HFFc6 (cell line): ENCODE measurements around the gene TOPAZ1. TPM values are rescaled to one million over a fixed set of nuclear protein-coding genes. Genes with fewer than 3 reads are reported as not detected.

ENCODE experiments used
- DNase-seq: peaks from one replicate; pipeline ENCODE4 v3.0.0-alpha.2; 2018
- H3K27ac Mint-ChIP-seq: 2 replicates; pipeline ENCODE4 v1.8.0; 2020; ENCODE audit warnings: mild to moderate bottlenecking, mixed read lengths
- H3K27me3 Mint-ChIP-seq: 2 replicates; pipeline ENCODE4 v1.8.0; 2021; ENCODE audit warnings: mild to moderate bottlenecking, moderate library complexity, mixed read lengths; ENCODE audit not compliant: insufficient read depth
- H3K36me3 Mint-ChIP-seq: 2 replicates; pipeline ENCODE4 v1.8.0; 2021; ENCODE audit warnings: low read depth, mixed read lengths
- H3K4me1 Mint-ChIP-seq: 2 replicates; pipeline ENCODE4 v1.8.0; 2020; ENCODE audit warnings: low read depth, mixed read lengths
- H3K4me3 Mint-ChIP-seq: 2 replicates; pipeline ENCODE4 v1.8.0; 2020; ENCODE audit warnings: mild to moderate bottlenecking, moderate library complexity, mixed read lengths
- H3K9me3 Mint-ChIP-seq: 2 replicates; pipeline ENCODE4 v1.8.0; 2020; ENCODE audit warnings: mild to moderate bottlenecking, mixed read lengths
- total RNA-seq, 6 experiments: library from RNA; stranded (reverse); fragmentation: NEBNext Ultra II Directional; extraction: Animal tissue kit (Norgen Biotek cat#: 25700); gene quantifications; 2 replicates in 1 of 6; 3 replicates in 5 of 6; pipeline ENCODE4 v1.2.3, GENCODE V29; 2021
- TF ChIP-seq, protein P1 (sequence below): fragments of 200-600 bp; sonication (generic); IDR thresholded peaks from 2 replicates; pipeline ENCODE4 v1.5.0; 2021; ENCODE audit warnings: antibody characterized with exemption, mild to moderate bottlenecking

The TOPAZ1 gene
- total RNA-seq, 6 experiments from 2014 or later = not detected

DNA sequence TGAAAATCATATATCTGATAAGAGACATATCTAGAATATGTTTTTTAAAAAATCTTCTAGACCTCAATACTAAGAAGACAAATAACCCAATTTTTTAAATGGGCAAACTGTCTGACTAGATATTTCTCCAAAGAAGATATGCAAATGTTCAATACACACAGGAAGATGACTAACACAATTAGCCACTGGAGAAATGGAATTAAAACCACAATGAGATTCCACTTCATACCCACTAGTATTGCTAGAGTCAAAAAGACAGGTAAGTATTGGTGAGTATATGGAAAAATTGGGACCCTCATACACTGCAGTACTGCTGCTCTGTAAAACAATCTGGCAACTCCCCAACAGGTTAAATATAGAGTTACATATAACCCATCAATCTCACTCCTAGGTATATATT lies 33.1 kb upstream of the TOPAZ1 start:
- H3K4me1 Mint-ChIP-seq = peaks cover 9% of the 10 kb centered on the region; the same call in 1 of the 2 replicates
- H3K9me3 Mint-ChIP-seq = no peaks in the 10 kb centered on the region
- no peak overlapping the region for H3K27ac Mint-ChIP-seq
- H3K27me3 Mint-ChIP-seq = peaks cover 22% of the 10 kb centered on the region
- TF ChIP-seq, protein P1, sequence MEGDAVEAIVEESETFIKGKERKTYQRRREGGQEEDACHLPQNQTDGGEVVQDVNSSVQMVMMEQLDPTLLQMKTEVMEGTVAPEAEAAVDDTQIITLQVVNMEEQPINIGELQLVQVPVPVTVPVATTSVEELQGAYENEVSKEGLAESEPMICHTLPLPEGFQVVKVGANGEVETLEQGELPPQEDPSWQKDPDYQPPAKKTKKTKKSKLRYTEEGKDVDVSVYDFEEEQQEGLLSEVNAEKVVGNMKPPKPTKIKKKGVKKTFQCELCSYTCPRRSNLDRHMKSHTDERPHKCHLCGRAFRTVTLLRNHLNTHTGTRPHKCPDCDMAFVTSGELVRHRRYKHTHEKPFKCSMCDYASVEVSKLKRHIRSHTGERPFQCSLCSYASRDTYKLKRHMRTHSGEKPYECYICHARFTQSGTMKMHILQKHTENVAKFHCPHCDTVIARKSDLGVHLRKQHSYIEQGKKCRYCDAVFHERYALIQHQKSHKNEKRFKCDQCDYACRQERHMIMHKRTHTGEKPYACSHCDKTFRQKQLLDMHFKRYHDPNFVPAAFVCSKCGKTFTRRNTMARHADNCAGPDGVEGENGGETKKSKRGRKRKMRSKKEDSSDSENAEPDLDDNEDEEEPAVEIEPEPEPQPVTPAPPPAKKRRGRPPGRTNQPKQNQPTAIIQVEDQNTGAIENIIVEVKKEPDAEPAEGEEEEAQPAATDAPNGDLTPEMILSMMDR = no peak
- DNase-seq = no peak
- H3K4me3 Mint-ChIP-seq = no peak overlapping the region
- H3K36me3 Mint-ChIP-seq = no peaks in the 10 kb centered on the region

DNA sequence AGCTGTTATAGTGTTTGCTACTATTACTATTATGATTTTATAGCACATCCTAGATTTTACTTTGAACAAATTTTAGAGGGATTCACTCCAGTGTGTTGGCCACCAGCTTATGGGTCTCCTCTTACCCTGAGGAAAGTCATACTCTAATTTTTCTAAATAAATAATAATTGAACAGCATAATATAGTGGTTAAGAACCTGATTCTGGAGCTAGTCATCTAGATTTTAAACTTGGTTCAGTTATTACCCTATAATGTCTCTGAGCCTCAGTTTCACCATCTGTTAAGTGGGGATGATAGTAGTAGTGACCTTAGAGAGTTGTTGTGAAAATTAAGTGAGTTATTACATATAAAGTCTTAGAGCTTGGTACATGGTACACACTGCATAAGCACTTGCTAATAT lies 30.7 kb upstream of the TOPAZ1 start:
- no peak overlapping the region for H3K4me3 Mint-ChIP-seq
- H3K27ac Mint-ChIP-seq = no peak overlapping the region
- TF ChIP-seq, protein P1 = no peak
- H3K4me1 Mint-ChIP-seq = peaks cover 9% of the 10 kb centered on the region; the same call in 1 of the 2 replicates
- peaks cover 13% of the 10 kb centered on the region for H3K9me3 Mint-ChIP-seq
- peaks cover 16% of the 10 kb centered on the region for H3K27me3 Mint-ChIP-seq
- DNase-seq = no peak
- H3K36me3 Mint-ChIP-seq = peaks cover 5% of the 10 kb centered on the region

DNA sequence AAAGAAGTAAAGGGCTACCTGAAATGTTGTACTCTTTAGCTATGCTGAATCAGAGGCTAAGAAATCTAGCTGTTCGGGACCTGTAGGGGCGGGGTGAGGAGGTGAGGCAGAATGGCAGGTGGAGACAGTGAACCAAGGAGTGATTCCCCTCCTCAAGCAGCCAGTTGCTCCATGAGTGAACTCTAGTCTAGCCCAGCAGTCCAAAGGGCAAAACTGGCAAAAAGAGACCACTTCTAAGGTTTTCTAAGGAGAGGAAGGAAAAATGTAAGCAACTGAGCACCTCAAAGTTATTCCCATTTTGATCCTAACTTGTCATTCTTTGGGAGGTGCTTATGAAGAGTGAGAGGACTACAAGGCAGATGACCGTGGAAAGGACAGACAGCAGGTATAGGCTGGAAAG lies 19.3 kb upstream of the TOPAZ1 start:
- Mint-ChIP-seq H3K9me3 (no peaks in the 10 kb centered on the region), H3K36me3 (no peaks in the 10 kb centered on the region)
- DNase-seq = no peak

DNA sequence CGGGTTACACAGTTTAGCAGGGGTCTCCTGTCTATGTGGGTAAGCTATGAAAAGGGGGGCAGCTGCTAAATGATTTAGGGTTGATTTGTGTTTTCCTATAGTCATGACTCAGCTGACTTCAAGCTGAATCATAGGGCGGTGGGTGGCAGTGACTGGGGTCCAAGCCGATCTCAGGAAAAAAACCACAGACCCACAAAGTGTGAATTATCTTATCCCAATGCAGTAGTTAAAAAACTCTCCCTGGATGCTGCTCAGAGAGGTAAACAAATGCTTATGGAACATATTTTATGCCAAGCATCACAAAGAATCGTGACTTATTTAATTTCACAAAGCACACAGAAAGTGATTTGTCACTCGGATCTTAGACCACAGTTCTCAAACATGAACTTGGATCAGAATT lies 18.4 kb upstream of the TOPAZ1 start:
- H3K36me3 Mint-ChIP-seq = no peaks in the 10 kb centered on the region
- TF ChIP-seq, protein P1 = no peak
- H3K27ac Mint-ChIP-seq = no peak overlapping the region
- H3K4me3 Mint-ChIP-seq = no peak overlapping the region
- H3K9me3 Mint-ChIP-seq = no peaks in the 10 kb centered on the region
- peaks cover 8% of the 10 kb centered on the region; the same call in 1 of the 2 replicates for H3K4me1 Mint-ChIP-seq
- H3K27me3 Mint-ChIP-seq = peaks cover 14% of the 10 kb centered on the region
- DNase-seq = no peak

More for the DNA sequence above, 19.3 kb upstream of the TOPAZ1 start:
- Mint-ChIP-seq H3K4me3 (no peak overlapping the region), H3K27ac (no peak overlapping the region), H3K4me1 (peaks cover 8% of the 10 kb centered on the region; the same call in 1 of the 2 replicates), H3K27me3 (peaks cover 14% of the 10 kb centered on the region)
- TF ChIP-seq, protein P1 = no peak

DNA sequence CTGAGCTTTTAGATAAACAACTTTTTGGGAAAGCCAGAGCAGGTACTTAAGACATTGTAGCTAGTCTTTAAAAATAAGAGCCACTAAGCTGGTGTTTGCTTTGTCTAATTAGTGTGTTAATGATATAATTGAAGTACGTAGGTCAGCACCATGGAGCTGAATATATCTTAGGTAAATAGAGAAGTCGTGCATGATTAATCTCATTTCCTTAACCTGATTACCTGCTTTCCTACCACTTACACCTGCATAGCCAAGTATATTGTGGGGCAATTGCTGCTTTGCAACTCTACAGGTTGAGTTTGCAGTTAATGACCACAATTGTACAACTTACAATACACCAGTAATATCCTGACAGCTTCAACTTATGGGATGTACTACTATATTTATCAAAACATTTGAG lies 17.6 kb upstream of the TOPAZ1 start:
- no peak overlapping the region for H3K27ac Mint-ChIP-seq
- DNase-seq = no peak
- no peaks in the 10 kb centered on the region for H3K36me3 Mint-ChIP-seq
- H3K4me1 Mint-ChIP-seq = peaks cover 8% of the 10 kb centered on the region; the same call in 1 of the 2 replicates
- H3K4me3 Mint-ChIP-seq = no peak overlapping the region
- H3K9me3 Mint-ChIP-seq = no peaks in the 10 kb centered on the region
- H3K27me3 Mint-ChIP-seq = peaks cover 14% of the 10 kb centered on the region
- TF ChIP-seq, protein P1 = no peak

DNA sequence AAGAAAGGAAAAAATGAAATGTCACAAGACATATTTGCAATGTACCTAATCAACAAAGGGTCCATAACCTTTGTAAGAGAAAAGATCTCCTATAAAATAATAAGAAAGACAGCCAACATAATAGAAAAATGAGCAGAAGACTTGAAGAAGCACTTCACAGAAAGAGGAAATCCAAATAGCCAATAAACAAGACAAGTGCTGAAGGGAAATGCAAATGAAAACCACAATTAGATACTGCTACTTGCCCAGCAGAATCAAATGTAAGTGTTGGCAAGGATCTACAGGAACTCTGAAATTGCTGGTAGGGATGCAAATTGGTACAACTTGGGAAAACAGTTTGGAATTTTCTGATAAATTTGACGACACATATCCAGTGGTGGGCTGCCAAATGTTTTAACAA lies 15.1 kb upstream of the TOPAZ1 start:
- no peak for DNase-seq
- no peaks in the 10 kb centered on the region for H3K36me3 Mint-ChIP-seq
- H3K27ac Mint-ChIP-seq = no peak overlapping the region
- peaks cover 8% of the 10 kb centered on the region; the same call in 1 of the 2 replicates for H3K4me1 Mint-ChIP-seq
- no peaks in the 10 kb centered on the region for H3K9me3 Mint-ChIP-seq
- H3K4me3 Mint-ChIP-seq = no peak overlapping the region
- TF ChIP-seq, protein P1 = no peak
- peaks cover 14% of the 10 kb centered on the region for H3K27me3 Mint-ChIP-seq
